ENCODE data around the gene DGKB. TPM values are rescaled to one million over a fixed set of nuclear protein-coding genes. Genes with fewer than 3 reads are reported as not detected.

DGKB gene
- total RNA-seq, 1 experiment from 2014 or later: 1.9 TPM

DNA sequence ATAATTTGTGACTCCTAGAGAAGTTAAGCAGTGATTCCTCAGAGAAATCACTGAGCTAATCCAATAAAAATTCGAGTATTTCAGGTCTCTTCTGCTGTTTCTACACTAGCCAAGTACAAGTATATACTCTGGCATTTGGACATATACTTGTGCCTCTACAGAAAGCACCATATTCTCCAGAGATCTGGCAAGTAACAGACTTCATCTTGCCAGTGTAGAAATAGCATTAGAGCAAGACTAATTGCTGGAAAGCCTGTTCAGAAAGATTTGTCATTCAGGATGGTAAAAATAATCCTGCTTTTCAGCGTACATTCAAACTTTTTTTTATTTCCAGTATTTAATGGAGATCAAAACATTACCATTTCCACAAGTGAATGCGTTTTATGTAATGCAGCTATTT lies 502.3 kb downstream of the DGKB start:
- TF ChIP-seq SMAD3 (CRISPR knock-in tag; IDR thresholded peaks at IDR 0.05; ENCODE audit: borderline replicate concordance) (no peak), ZNF671 (CRISPR knock-in tag; IDR thresholded peaks at IDR 0.05) (no peak)
- ATAC-seq (no peak), DNase-seq (ENCODE audit: low spot score) (no peak)
- Mint-ChIP-seq H3K27me3 (ENCODE audit: low read depth) (no peaks in the 10 kb centered on the region), H3K4me1 (peaks cover 6% of the 10 kb centered on the region), H3K4me3 (no peak overlapping the region), H3K27ac (no peak overlapping the region), H3K36me3 (no peaks in the 10 kb centered on the region), H3K9me3 (no peaks in the 10 kb centered on the region)
- ChIA-PET CTCF (no interaction called here), POLR2A (no interaction called here)

DNA sequence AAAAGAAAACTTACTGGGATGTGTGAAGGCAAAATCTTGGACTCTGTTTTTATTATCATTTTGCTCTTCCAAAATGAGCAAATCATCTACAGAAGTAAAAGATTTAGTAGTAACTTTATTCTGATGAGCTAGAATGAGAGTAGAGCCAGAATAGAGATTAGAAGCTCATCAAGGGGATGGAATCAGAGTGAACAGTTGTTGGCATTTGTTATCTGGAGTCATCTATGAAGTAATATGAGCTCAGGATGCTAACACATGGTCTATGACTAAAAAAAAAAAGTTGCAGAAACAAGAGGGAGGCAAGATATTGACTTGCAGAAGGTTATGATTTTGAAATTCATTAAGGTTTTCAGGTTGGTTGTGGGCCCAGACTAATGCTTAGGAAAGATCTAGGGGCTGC lies 504.0 kb downstream of the DGKB start:
- Mint-ChIP-seq H3K4me3 (no peak overlapping the region), H3K4me1 (peaks cover 5% of the 10 kb centered on the region), H3K27ac (no peak overlapping the region), H3K27me3 (ENCODE audit: low read depth) (no peaks in the 10 kb centered on the region), H3K9me3 (no peaks in the 10 kb centered on the region), H3K36me3 (no peaks in the 10 kb centered on the region)
- ChIA-PET POLR2A (no interaction called here), CTCF (no interaction called here)
- TF ChIP-seq ESRRA (CRISPR knock-in tag; IDR thresholded peaks at IDR 0.05; ENCODE audit: borderline replicate concordance): no peak
- TF ChIP-seq, protein P1, sequence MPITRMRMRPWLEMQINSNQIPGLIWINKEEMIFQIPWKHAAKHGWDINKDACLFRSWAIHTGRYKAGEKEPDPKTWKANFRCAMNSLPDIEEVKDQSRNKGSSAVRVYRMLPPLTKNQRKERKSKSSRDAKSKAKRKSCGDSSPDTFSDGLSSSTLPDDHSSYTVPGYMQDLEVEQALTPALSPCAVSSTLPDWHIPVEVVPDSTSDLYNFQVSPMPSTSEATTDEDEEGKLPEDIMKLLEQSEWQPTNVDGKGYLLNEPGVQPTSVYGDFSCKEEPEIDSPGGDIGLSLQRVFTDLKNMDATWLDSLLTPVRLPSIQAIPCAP (CRISPR knock-in tag; IDR thresholded peaks at IDR 0.05): no peak
- TF ChIP-seq, protein P2, sequence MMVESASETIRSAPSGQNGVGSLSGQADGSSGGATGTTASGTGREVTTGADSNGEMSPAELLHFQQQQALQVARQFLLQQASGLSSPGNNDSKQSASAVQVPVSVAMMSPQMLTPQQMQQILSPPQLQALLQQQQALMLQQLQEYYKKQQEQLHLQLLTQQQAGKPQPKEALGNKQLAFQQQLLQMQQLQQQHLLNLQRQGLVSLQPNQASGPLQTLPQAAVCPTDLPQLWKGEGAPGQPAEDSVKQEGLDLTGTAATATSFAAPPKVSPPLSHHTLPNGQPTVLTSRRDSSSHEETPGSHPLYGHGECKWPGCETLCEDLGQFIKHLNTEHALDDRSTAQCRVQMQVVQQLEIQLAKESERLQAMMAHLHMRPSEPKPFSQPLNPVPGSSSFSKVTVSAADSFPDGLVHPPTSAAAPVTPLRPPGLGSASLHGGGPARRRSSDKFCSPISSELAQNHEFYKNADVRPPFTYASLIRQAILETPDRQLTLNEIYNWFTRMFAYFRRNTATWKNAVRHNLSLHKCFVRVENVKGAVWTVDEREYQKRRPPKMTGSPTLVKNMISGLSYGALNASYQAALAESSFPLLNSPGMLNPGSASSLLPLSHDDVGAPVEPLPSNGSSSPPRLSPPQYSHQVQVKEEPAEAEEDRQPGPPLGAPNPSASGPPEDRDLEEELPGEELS (CRISPR knock-in tag; IDR thresholded peaks at IDR 0.05): no peak
- TF ChIP-seq, protein P3, sequence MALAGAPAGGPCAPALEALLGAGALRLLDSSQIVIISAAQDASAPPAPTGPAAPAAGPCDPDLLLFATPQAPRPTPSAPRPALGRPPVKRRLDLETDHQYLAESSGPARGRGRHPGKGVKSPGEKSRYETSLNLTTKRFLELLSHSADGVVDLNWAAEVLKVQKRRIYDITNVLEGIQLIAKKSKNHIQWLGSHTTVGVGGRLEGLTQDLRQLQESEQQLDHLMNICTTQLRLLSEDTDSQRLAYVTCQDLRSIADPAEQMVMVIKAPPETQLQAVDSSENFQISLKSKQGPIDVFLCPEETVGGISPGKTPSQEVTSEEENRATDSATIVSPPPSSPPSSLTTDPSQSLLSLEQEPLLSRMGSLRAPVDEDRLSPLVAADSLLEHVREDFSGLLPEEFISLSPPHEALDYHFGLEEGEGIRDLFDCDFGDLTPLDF (CRISPR knock-in tag; IDR thresholded peaks at IDR 0.05): no peak
- DNase-seq (ENCODE audit: low spot score): no peak
- no peak for ATAC-seq

DNA sequence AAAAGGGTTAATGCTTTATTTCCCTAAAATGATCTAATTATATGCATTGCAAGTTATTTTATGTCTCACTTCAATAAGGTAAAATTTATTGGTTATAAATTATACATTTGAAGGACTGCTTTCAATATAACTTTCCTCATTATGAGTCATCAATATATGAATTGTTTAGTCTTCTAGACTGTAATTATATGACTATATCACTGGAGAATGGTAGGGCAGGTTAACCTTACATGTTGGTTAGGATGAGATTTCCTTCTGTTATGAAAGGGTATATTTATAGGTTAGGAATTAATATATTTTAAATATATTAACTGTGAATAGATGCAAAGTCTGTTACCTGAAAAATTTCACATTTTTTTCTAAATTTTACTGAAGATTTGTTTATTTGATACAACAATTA lies 506.7 kb downstream of the DGKB start:
- Mint-ChIP-seq H3K4me1 (no peaks in the 10 kb centered on the region), H3K36me3 (no peaks in the 10 kb centered on the region), H3K27me3 (ENCODE audit: low read depth) (no peaks in the 10 kb centered on the region), H3K27ac (no peak overlapping the region), H3K4me3 (no peak overlapping the region), H3K9me3 (no peaks in the 10 kb centered on the region)
- DNase-seq (ENCODE audit: low spot score) (no peak), ATAC-seq (no peak)
- POLR2A ChIA-PET: no interaction called here
- CTCF ChIA-PET: no interaction called here
- TF ChIP-seq, protein P4, sequence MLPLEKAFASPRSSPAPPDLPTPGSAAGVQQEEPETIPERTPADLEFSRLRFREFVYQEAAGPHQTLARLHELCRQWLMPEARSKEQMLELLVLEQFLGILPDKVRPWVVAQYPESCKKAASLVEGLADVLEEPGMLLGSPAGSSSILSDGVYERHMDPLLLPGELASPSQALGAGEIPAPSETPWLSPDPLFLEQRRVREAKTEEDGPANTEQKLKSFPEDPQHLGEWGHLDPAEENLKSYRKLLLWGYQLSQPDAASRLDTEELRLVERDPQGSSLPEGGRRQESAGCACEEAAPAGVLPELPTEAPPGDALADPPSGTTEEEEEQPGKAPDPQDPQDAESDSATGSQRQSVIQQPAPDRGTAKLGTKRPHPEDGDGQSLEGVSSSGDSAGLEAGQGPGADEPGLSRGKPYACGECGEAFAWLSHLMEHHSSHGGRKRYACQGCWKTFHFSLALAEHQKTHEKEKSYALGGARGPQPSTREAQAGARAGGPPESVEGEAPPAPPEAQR (CRISPR knock-in tag; IDR thresholded peaks at IDR 0.05): no peak
- TF ChIP-seq ZNF219 (CRISPR knock-in tag; IDR thresholded peaks at IDR 0.05; ENCODE audit: borderline replicate concordance) (no peak), ZNF396 (CRISPR knock-in tag; IDR thresholded peaks at IDR 0.05; ENCODE audit: borderline replicate concordance) (no peak), ELF4 (CRISPR knock-in tag; IDR thresholded peaks at IDR 0.05; ENCODE audit: low read depth) (no peak), TP53 (CRISPR knock-in tag; IDR thresholded peaks at IDR 0.05) (no peak)
- TF ChIP-seq, protein P5, sequence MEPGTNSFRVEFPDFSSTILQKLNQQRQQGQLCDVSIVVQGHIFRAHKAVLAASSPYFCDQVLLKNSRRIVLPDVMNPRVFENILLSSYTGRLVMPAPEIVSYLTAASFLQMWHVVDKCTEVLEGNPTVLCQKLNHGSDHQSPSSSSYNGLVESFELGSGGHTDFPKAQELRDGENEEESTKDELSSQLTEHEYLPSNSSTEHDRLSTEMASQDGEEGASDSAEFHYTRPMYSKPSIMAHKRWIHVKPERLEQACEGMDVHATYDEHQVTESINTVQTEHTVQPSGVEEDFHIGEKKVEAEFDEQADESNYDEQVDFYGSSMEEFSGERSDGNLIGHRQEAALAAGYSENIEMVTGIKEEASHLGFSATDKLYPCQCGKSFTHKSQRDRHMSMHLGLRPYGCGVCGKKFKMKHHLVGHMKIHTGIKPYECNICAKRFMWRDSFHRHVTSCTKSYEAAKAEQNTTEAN (CRISPR knock-in tag; IDR thresholded peaks at IDR 0.05): no peak
- TF ChIP-seq, protein P6, sequence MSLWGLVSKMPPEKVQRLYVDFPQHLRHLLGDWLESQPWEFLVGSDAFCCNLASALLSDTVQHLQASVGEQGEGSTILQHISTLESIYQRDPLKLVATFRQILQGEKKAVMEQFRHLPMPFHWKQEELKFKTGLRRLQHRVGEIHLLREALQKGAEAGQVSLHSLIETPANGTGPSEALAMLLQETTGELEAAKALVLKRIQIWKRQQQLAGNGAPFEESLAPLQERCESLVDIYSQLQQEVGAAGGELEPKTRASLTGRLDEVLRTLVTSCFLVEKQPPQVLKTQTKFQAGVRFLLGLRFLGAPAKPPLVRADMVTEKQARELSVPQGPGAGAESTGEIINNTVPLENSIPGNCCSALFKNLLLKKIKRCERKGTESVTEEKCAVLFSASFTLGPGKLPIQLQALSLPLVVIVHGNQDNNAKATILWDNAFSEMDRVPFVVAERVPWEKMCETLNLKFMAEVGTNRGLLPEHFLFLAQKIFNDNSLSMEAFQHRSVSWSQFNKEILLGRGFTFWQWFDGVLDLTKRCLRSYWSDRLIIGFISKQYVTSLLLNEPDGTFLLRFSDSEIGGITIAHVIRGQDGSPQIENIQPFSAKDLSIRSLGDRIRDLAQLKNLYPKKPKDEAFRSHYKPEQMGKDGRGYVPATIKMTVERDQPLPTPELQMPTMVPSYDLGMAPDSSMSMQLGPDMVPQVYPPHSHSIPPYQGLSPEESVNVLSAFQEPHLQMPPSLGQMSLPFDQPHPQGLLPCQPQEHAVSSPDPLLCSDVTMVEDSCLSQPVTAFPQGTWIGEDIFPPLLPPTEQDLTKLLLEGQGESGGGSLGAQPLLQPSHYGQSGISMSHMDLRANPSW (CRISPR knock-in tag; conservative IDR thresholded peaks at IDR 0.05; ENCODE audit: low read depth): no peak
- TF ChIP-seq, protein P7, sequence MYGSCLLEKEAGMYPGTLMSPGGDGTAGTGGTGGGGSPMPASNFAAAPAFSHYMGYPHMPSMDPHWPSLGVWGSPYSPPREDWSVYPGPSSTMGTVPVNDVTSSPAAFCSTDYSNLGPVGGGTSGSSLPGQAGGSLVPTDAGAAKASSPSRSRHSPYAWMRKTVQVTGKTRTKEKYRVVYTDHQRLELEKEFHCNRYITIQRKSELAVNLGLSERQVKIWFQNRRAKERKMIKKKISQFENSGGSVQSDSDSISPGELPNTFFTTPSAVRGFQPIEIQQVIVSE (CRISPR knock-in tag; IDR thresholded peaks at IDR 0.05; ENCODE audit: borderline replicate concordance): no peak
- TF ChIP-seq, protein P8, sequence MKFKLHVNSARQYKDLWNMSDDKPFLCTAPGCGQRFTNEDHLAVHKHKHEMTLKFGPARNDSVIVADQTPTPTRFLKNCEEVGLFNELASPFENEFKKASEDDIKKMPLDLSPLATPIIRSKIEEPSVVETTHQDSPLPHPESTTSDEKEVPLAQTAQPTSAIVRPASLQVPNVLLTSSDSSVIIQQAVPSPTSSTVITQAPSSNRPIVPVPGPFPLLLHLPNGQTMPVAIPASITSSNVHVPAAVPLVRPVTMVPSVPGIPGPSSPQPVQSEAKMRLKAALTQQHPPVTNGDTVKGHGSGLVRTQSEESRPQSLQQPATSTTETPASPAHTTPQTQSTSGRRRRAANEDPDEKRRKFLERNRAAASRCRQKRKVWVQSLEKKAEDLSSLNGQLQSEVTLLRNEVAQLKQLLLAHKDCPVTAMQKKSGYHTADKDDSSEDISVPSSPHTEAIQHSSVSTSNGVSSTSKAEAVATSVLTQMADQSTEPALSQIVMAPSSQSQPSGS (CRISPR knock-in tag; IDR thresholded peaks at IDR 0.05; ENCODE audit: borderline replicate concordance, low read depth): no peak
- TF ChIP-seq, protein P9, sequence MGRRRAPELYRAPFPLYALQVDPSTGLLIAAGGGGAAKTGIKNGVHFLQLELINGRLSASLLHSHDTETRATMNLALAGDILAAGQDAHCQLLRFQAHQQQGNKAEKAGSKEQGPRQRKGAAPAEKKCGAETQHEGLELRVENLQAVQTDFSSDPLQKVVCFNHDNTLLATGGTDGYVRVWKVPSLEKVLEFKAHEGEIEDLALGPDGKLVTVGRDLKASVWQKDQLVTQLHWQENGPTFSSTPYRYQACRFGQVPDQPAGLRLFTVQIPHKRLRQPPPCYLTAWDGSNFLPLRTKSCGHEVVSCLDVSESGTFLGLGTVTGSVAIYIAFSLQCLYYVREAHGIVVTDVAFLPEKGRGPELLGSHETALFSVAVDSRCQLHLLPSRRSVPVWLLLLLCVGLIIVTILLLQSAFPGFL (CRISPR knock-in tag; IDR thresholded peaks at IDR 0.05; ENCODE audit: borderline replicate concordance): no peak
